Astrocyte (in vitro differentiated cells and primary cell): ENCODE measurements around the gene FAM209A. TPM values are rescaled to one million over a fixed set of nuclear protein-coding genes. Genes with fewer than 3 reads are reported as not detected.

Source experiments
- DNase-seq: peaks from one replicate; pipeline ENCODE4 v3.0.0-alpha.2; 2010; ENCODE audit warnings: low read depth
- FAIRE-seq: peaks from 2 replicates; lab custom pipeline; 2011; peaks lifted over from hg19 to GRCh38; lab: Jason Lieb, UNC
- H2AFZ ChIP-seq: 2 replicates; pipeline ENCODE4 v1.6.0; 2012; ENCODE audit warnings: low read depth, low read length, inconsistent platforms
- H3K27ac ChIP-seq: 2 replicates; pipeline ENCODE4 v1.5.1; 2011; ENCODE audit warnings: low read depth, low read length, inconsistent platforms
- H3K27me3 ChIP-seq: 2 replicates; pipeline ENCODE4 v1.6.0; 2011; ENCODE audit warnings: low read length, inconsistent platforms; ENCODE audit not compliant: insufficient read depth
- H3K36me3 ChIP-seq: 2 replicates; pipeline ENCODE4 v1.5.1; 2011; ENCODE audit warnings: low read length, inconsistent platforms; ENCODE audit not compliant: insufficient read depth
- H3K4me1 ChIP-seq: 2 replicates; pipeline ENCODE4 v1.5.1; 2011; ENCODE audit warnings: low read length, inconsistent platforms; ENCODE audit not compliant: insufficient read depth
- H3K4me2 ChIP-seq: 2 replicates; pipeline ENCODE4 v1.6.0; 2012; ENCODE audit warnings: low read length, inconsistent platforms
- H3K4me3 ChIP-seq: 2 replicates; pipeline ENCODE4 v1.5.1; 2011; ENCODE audit warnings: low read depth, mild to moderate bottlenecking, low read length, inconsistent platforms; ENCODE audit not compliant: insufficient read depth
- H3K79me2 ChIP-seq: 2 replicates; pipeline ENCODE4 v1.6.0; 2012; ENCODE audit warnings: mild to moderate bottlenecking, low read length, inconsistent platforms; ENCODE audit not compliant: insufficient read depth
- H3K9ac ChIP-seq: 2 replicates; pipeline ENCODE4 v1.6.0; 2012; ENCODE audit warnings: mild to moderate bottlenecking, low read length, inconsistent platforms
- H3K9me3 ChIP-seq: 2 replicates; pipeline ENCODE4 v1.5.1; 2012; ENCODE audit warnings: low read depth, mild to moderate bottlenecking, low read length, inconsistent platforms; ENCODE audit not compliant: insufficient read depth
- H4K20me1 ChIP-seq: 2 replicates; pipeline ENCODE4 v1.6.0; 2012; ENCODE audit warnings: low read length, inconsistent platforms; ENCODE audit not compliant: insufficient read depth
- H3K27ac Mint-ChIP-seq: one replicate; pipeline ENCODE4 v1.8.0; 2021; ENCODE audit warnings: mild to moderate bottlenecking, mixed read lengths; ENCODE audit not compliant: unreplicated experiment
- H3K27me3 Mint-ChIP-seq: one replicate; pipeline ENCODE4 v1.8.0; 2021; ENCODE audit warnings: low read depth, mixed read lengths; ENCODE audit not compliant: unreplicated experiment
- H3K36me3 Mint-ChIP-seq: one replicate; pipeline ENCODE4 v1.8.0; 2021; ENCODE audit warnings: low read depth, mixed read lengths; ENCODE audit not compliant: unreplicated experiment
- H3K4me1 Mint-ChIP-seq: one replicate; pipeline ENCODE4 v1.8.0; 2021; ENCODE audit warnings: low read depth, mixed read lengths; ENCODE audit not compliant: unreplicated experiment
- H3K4me3 Mint-ChIP-seq: one replicate; pipeline ENCODE4 v1.8.0; 2021; ENCODE audit warnings: mild to moderate bottlenecking, moderate library complexity, mixed read lengths; ENCODE audit not compliant: unreplicated experiment
- H3K9me3 Mint-ChIP-seq: one replicate; pipeline ENCODE4 v1.8.0; 2021; ENCODE audit warnings: mild to moderate bottlenecking, mixed read lengths; ENCODE audit not compliant: unreplicated experiment
- EZH2 ChIP-seq: IDR thresholded peaks from 2 replicates; pipeline ENCODE4 v1.6.1; 2012; ENCODE audit warnings: mild to moderate bottlenecking, low read length, inconsistent platforms; ENCODE audit not compliant: insufficient read depth
- total RNA-seq: library from RNA; stranded (reverse); gene quantifications from 2 replicates; pipeline ENCODE4 v1.2.1, GENCODE V29; 2021
- TF ChIP-seq, protein P1 (sequence below): IDR thresholded peaks from 2 replicates; pipeline ENCODE4 v1.5.1; 2011; ENCODE audit warnings: low read depth, mild to moderate bottlenecking, inconsistent platforms, low read length, moderate library complexity; ENCODE audit not compliant: insufficient read depth

The FAM209A gene
- total RNA-seq, 1 donor from 2014 or later, result 0.32 TPM

DNA sequence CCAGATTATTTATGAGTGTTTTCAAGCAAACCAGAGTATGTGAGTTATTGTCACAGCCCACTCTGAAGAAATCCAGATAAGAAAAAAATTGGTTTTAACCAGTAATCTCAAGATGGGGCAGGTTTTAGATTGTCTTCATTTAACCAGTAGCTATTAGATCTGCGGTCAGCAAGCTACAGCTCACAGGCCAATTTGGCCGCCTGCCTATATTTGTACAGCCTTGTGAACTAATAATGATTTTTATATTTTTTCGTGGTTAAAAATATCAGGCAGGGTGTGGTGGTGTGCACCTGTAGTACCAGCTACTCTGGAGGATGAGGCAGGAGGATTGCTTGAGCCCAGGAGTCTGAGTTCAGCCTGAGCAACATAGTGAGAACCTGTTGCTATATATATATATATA, 13.5 kb downstream of the FAM209A start:
- H3K27me3 Mint-ChIP-seq, result no peaks in the 10 kb centered on the region
- no peak overlapping the region for H3K27ac Mint-ChIP-seq
- no peaks in the 10 kb centered on the region for H3K36me3 Mint-ChIP-seq
- Histone ChIP-seq H3K9ac (no peak overlapping the region), H3K79me2 (no peaks in the 10 kb centered on the region), H3K36me3 (no peaks in the 10 kb centered on the region), H4K20me1 (no peaks in the 10 kb centered on the region), H3K4me2 (no peak overlapping the region), H3K9me3 (no peaks in the 10 kb centered on the region), H2AFZ (no peak overlapping the region), H3K4me3 (no peak overlapping the region), H3K4me1 (no peaks in the 10 kb centered on the region), H3K27me3 (no peaks in the 10 kb centered on the region), H3K27ac (no peak overlapping the region)
- DNase-seq (no peak), FAIRE-seq (no peak)
- H3K4me1 Mint-ChIP-seq, result no peaks in the 10 kb centered on the region
- no peaks in the 10 kb centered on the region for H3K9me3 Mint-ChIP-seq
- H3K4me3 Mint-ChIP-seq, result no peak overlapping the region
- no peak for TF ChIP-seq EZH2
- TF ChIP-seq, protein P1, sequence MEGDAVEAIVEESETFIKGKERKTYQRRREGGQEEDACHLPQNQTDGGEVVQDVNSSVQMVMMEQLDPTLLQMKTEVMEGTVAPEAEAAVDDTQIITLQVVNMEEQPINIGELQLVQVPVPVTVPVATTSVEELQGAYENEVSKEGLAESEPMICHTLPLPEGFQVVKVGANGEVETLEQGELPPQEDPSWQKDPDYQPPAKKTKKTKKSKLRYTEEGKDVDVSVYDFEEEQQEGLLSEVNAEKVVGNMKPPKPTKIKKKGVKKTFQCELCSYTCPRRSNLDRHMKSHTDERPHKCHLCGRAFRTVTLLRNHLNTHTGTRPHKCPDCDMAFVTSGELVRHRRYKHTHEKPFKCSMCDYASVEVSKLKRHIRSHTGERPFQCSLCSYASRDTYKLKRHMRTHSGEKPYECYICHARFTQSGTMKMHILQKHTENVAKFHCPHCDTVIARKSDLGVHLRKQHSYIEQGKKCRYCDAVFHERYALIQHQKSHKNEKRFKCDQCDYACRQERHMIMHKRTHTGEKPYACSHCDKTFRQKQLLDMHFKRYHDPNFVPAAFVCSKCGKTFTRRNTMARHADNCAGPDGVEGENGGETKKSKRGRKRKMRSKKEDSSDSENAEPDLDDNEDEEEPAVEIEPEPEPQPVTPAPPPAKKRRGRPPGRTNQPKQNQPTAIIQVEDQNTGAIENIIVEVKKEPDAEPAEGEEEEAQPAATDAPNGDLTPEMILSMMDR, result no peak

DNA sequence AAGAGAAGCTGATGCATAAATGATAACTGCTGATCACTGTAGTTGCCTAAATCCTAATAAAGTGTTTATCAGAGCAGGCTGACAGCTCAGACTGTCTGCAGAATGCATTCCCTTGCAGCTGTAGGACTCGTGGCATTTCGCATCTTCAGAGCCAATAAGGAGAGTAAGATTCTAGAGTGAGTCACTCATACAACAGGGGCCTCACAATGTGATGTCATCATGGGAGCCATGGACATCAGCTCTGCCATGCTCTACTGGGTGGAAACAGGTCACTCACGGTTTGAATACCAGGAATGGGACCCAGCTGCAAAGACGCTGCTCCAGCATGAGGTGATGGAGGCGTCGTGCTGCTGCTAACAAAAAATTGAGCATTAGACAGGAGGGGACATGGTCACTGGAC, 15.9 kb downstream of the FAM209A start:
- Mint-ChIP-seq H3K36me3 (no peaks in the 10 kb centered on the region), H3K9me3 (no peaks in the 10 kb centered on the region), H3K4me1 (no peaks in the 10 kb centered on the region), H3K27me3 (no peaks in the 10 kb centered on the region), H3K27ac (no peak overlapping the region), H3K4me3 (no peak overlapping the region)
- H3K9ac ChIP-seq, result no peak overlapping the region
- no peaks in the 10 kb centered on the region for H3K27me3 ChIP-seq
- no peak overlapping the region for H3K4me2 ChIP-seq
- TF ChIP-seq EZH2, result no peak
- TF ChIP-seq, protein P1, result no peak
- no peak overlapping the region for H3K4me3 ChIP-seq
- H3K9me3 ChIP-seq, result no peaks in the 10 kb centered on the region
- no peaks in the 10 kb centered on the region for H4K20me1 ChIP-seq
- DNase-seq, result no peak
- H3K4me1 ChIP-seq, result no peaks in the 10 kb centered on the region
- no peak overlapping the region for H3K27ac ChIP-seq
- H3K36me3 ChIP-seq, result no peaks in the 10 kb centered on the region
- H3K79me2 ChIP-seq, result no peaks in the 10 kb centered on the region
- no peak overlapping the region for H2AFZ ChIP-seq
- no peak for FAIRE-seq

DNA sequence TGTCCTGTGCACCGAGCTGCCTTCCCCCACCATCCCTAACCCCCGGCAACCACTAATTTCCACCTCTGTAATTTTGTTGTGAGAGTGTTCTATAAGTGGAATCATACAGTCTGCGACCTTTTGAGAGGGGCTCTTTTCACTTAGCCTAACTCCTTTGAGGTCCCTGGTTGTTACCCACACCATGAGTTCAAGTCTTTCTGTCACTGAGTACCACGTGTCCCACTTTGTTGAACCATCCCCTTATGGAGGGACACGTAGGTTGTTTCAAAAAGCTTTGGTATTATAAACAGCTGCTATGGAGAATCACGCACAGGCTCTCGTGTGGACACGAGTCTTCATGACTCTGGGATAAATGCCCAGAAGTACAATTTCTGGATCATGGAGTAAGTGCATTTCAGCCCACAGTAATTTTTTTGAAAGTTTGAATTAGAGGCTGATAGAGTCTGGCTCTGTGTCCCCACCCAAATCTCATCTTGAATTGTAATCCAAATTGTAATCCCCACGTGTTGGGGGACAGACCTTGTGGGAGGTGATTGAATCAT, 18.0 kb downstream of the FAM209A start:
- no peak overlapping the region for H3K27ac ChIP-seq
- Mint-ChIP-seq H3K36me3 (no peaks in the 10 kb centered on the region), H3K27ac (no peak overlapping the region), H3K27me3 (no peaks in the 10 kb centered on the region), H3K4me3 (no peak overlapping the region), H3K9me3 (no peaks in the 10 kb centered on the region), H3K4me1 (no peaks in the 10 kb centered on the region)
- TF ChIP-seq EZH2, result no peak
- TF ChIP-seq, protein P1, result no peak
- H3K27me3 ChIP-seq, result no peaks in the 10 kb centered on the region
- no peak overlapping the region for H2AFZ ChIP-seq
- H3K9ac ChIP-seq, result no peak overlapping the region
- no peak overlapping the region for H3K4me3 ChIP-seq
- no peaks in the 10 kb centered on the region for H3K4me1 ChIP-seq
- no peak overlapping the region for H3K4me2 ChIP-seq
- no peaks in the 10 kb centered on the region for H3K9me3 ChIP-seq
- H3K36me3 ChIP-seq, result no peaks in the 10 kb centered on the region
- H3K79me2 ChIP-seq, result no peaks in the 10 kb centered on the region
- no peak for FAIRE-seq
- H4K20me1 ChIP-seq, result no peaks in the 10 kb centered on the region
- no peak for DNase-seq
